HepG2 (cell line): ENCODE results near the gene ADGRG6. TPM values are rescaled to one million over a fixed set of nuclear protein-coding genes. Genes with fewer than 3 reads are reported as not detected.

ENCODE experiments used
- ATF7-NPFF ChIP-seq: sonication (generic); formaldehyde crosslinking; IDR thresholded peaks from 2 replicates; pipeline ENCODE4 v1.8.1; 2023; ENCODE audit warnings: mild to moderate bottlenecking, low read depth, missing genetic modification reagents, moderate library complexity
- FOXJ3 ChIP-seq: sonication (generic); formaldehyde crosslinking; IDR thresholded peaks from 2 replicates; pipeline ENCODE4 v1.4.0; 2020; ENCODE audit warnings: missing genetic modification reagents, mild to moderate bottlenecking, borderline replicate concordance
- KLF9 ChIP-seq: IDR thresholded peaks from 2 replicates; pipeline ENCODE4 v1.6.1; 2016; ENCODE audit warnings: low read depth
- NKX3-1 ChIP-seq: sonication (generic); formaldehyde crosslinking; IDR thresholded peaks from 2 replicates; pipeline ENCODE4 v1.5.0; 2020; ENCODE audit warnings: missing genetic modification reagents
- NONO ChIP-seq, 2 experiments: fragments of 450-650 bp in 1 of 2; sonication (generic) in 1 of 2; formaldehyde crosslinking in 1 of 2; IDR thresholded peaks in 1 of 2; conservative IDR thresholded peaks in 1 of 2; 2 replicates each; pipeline versions ENCODE4 v1.6.1 to v1.8.0; 2017 to 2022; ENCODE audit warnings: mild to moderate bottlenecking in 1 of 2, missing genetic modification reagents in 1 of 2, moderate library complexity in 1 of 2
- NR2F1 ChIP-seq, 2 experiments: fragments of 450-650 bp in 1 of 2; formaldehyde crosslinking in 1 of 2; IDR thresholded peaks; 2 replicates each; pipeline versions ENCODE4 v1.5.0 to v1.6.1; 2016 to 2020; ENCODE audit warnings: mild to moderate bottlenecking in 1 of 2, missing compliant biosample characterization in 1 of 2, missing genetic modification reagents in 1 of 2, moderate library complexity in 1 of 2
- PHF21A ChIP-seq: sonication (generic); formaldehyde crosslinking; IDR thresholded peaks from 2 replicates; pipeline ENCODE4 v1.5.0; 2020; ENCODE audit warnings: mild to moderate bottlenecking, missing genetic modification reagents
- RFX5 ChIP-seq: IDR thresholded peaks from 2 replicates; pipeline ENCODE4 v1.6.1; 2011; ENCODE audit warnings: low read depth, low read length, improper control_type of control experiment
- ZNF136 ChIP-seq: sonication (generic); formaldehyde crosslinking; IDR thresholded peaks from 2 replicates; pipeline ENCODE4 v1.8.1; 2022; ENCODE audit warnings: low read depth, mild to moderate bottlenecking, moderate library complexity, missing genetic modification reagents
- ZNF20 ChIP-seq: sonication (generic); formaldehyde crosslinking; IDR thresholded peaks from 2 replicates; pipeline ENCODE4 v1.4.0; 2020; ENCODE audit warnings: mild to moderate bottlenecking, moderate library complexity, missing genetic modification reagents
- ZNF292 ChIP-seq: sonication (generic); formaldehyde crosslinking; IDR thresholded peaks from 2 replicates; pipeline ENCODE4 v1.8.1; 2022; ENCODE audit warnings: mild to moderate bottlenecking, low read depth, missing genetic modification reagents, borderline replicate concordance
- ZNF354B ChIP-seq: sonication (generic); formaldehyde crosslinking; IDR thresholded peaks from 2 replicates; pipeline ENCODE4 v1.8.0; 2022; ENCODE audit warnings: mild to moderate bottlenecking, missing genetic modification reagents
- ZNF510 ChIP-seq: sonication (generic); formaldehyde crosslinking; IDR thresholded peaks from 2 replicates; pipeline ENCODE4 v1.4.0; 2020; ENCODE audit warnings: low read depth, mild to moderate bottlenecking, missing genetic modification reagents
- ZNF549 ChIP-seq: sonication (generic); formaldehyde crosslinking; IDR thresholded peaks from 2 replicates; pipeline ENCODE4 v1.5.0; 2020; ENCODE audit warnings: missing genetic modification reagents
- ZNF644 ChIP-seq: IDR thresholded peaks from 2 replicates; pipeline ENCODE4 v1.6.1; 2016; ENCODE audit warnings: low read depth
- ZSCAN12 ChIP-seq: sonication (generic); formaldehyde crosslinking; IDR thresholded peaks from 2 replicates; pipeline ENCODE4 v1.9.0; 2021; ENCODE audit warnings: mild to moderate bottlenecking, missing genetic modification reagents
- polyA plus RNA-seq, 8 experiments: library from polyadenylated mRNA; depleted of rRNA in 3 of 8; stranded (reverse) in 7 of 8; unstranded in 1 of 8; fragments of >200 nt; fragmentation: Illumina TruSeq in 4 of 8; extraction: Trizol in 4 of 8; gene quantifications; 2 replicates each; pipeline versions ENCODE4 v1.2.1 to v1.2.3, GENCODE V29; 2011 to 2016; ENCODE audit warnings: low read depth in 4 of 8, missing spikeins in 1 of 8, mixed read lengths in 1 of 8; ENCODE audit not compliant: insufficient read depth in 1 of 8
- total RNA-seq, 5 experiments: library from RNA; depleted of rRNA; stranded (reverse); fragments of >200 nt; fragmentation: Illumina TruSeq; extraction: Trizol; gene quantifications; 2 replicates each; pipeline ENCODE4 v1.2.3, GENCODE V29; 2016; ENCODE audit warnings: low read depth in 1 of 5
- TF ChIP-seq, protein P1 (sequence below): sonication (generic); formaldehyde crosslinking; IDR thresholded peaks from 2 replicates; pipeline ENCODE4 v1.5.1; 2020; ENCODE audit warnings: mild to moderate bottlenecking, missing genetic modification reagents, borderline replicate concordance
- TF ChIP-seq, protein P2 (sequence below): sonication (generic); formaldehyde crosslinking; conservative IDR thresholded peaks from 2 replicates; pipeline ENCODE4 v1.8.0; 2022; ENCODE audit warnings: mild to moderate bottlenecking, moderate library complexity, missing genetic modification reagents
- TF ChIP-seq, protein P3 (sequence below): IDR thresholded peaks from 2 replicates; pipeline ENCODE4 v1.6.1; 2016
- TF ChIP-seq, protein P4 (sequence below): sonication (generic); formaldehyde crosslinking; IDR thresholded peaks from 2 replicates; pipeline ENCODE4 v1.8.0; 2022; ENCODE audit warnings: missing genetic modification reagents, mild to moderate bottlenecking, inconsistent platforms, borderline replicate concordance

ADGRG6 gene
- total and polyA plus RNA-seq, 2 of the 13 experiments (the other 11 are each of a cell fraction or from before 2014, with no cell fraction given), result 129 to 249 TPM

DNA sequence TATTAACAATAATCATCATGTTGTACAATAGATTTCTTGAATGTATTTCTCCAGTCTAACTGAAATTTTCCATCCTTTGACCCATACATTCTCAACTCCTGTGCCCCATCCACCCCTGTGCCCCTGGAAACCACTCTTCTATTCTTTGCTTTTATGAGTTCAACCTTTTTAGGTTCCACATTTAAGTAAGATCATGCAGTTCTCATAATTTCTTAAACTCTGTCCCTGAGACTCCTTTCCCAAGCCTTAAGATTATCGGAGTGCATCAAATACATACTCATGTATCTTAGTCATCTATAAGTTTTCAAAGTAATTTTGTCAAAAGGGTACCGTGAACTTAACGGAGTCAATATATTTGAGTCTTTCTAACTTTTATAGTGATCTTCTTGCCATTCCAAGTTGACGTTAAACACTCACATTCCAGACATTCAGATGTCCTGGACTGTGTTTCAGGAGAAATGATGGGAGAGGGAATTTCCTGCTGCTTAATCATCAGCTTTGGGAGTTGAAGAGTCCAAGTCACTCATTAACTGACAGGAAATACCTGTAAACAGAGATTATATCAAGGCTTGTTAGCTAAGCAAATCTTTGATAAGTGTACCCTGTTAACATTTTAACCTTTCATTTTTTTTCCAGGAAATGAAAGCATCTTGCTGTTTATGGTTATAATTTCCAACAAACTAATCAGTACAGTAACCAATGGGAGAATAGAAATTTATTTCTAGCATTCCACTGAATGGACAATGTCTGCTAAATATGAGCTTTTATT lies 73.3 kb downstream of the ADGRG6 start (continued):
- TF ChIP-seq, protein P1, sequence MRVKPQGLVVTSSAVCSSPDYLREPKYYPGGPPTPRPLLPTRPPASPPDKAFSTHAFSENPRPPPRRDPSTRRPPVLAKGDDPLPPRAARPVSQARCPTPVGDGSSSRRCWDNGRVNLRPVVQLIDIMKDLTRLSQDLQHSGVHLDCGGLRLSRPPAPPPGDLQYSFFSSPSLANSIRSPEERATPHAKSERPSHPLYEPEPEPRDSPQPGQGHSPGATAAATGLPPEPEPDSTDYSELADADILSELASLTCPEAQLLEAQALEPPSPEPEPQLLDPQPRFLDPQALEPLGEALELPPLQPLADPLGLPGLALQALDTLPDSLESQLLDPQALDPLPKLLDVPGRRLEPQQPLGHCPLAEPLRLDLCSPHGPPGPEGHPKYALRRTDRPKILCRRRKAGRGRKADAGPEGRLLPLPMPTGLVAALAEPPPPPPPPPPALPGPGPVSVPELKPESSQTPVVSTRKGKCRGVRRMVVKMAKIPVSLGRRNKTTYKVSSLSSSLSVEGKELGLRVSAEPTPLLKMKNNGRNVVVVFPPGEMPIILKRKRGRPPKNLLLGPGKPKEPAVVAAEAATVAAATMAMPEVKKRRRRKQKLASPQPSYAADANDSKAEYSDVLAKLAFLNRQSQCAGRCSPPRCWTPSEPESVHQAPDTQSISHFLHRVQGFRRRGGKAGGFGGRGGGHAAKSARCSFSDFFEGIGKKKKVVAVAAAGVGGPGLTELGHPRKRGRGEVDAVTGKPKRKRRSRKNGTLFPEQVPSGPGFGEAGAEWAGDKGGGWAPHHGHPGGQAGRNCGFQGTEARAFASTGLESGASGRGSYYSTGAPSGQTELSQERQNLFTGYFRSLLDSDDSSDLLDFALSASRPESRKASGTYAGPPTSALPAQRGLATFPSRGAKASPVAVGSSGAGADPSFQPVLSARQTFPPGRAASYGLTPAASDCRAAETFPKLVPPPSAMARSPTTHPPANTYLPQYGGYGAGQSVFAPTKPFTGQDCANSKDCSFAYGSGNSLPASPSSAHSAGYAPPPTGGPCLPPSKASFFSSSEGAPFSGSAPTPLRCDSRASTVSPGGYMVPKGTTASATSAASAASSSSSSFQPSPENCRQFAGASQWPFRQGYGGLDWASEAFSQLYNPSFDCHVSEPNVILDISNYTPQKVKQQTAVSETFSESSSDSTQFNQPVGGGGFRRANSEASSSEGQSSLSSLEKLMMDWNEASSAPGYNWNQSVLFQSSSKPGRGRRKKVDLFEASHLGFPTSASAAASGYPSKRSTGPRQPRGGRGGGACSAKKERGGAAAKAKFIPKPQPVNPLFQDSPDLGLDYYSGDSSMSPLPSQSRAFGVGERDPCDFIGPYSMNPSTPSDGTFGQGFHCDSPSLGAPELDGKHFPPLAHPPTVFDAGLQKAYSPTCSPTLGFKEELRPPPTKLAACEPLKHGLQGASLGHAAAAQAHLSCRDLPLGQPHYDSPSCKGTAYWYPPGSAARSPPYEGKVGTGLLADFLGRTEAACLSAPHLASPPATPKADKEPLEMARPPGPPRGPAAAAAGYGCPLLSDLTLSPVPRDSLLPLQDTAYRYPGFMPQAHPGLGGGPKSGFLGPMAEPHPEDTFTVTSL (CRISPR knock-in tag), result peak; percentile 98; the same call in 1 of the 2 replicates
- no peak for TF ChIP-seq ZNF20 (CRISPR knock-in tag)
- TF ChIP-seq, protein P2, sequence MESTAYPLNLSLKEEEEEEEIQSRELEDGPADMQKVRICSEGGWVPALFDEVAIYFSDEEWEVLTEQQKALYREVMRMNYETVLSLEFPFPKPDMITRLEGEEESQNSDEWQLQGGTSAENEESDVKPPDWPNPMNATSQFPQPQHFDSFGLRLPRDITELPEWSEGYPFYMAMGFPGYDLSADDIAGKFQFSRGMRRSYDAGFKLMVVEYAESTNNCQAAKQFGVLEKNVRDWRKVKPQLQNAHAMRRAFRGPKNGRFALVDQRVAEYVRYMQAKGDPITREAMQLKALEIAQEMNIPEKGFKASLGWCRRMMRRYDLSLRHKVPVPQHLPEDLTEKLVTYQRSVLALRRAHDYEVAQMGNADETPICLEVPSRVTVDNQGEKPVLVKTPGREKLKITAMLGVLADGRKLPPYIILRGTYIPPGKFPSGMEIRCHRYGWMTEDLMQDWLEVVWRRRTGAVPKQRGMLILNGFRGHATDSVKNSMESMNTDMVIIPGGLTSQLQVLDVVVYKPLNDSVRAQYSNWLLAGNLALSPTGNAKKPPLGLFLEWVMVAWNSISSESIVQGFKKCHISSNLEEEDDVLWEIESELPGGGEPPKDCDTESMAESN (CRISPR knock-in tag), result peak; percentile 62; the same call in 1 of the 2 replicates
- peak; percentile 99 for TF ChIP-seq FOXJ3 (CRISPR knock-in tag)
- TF ChIP-seq KLF9, result peak; percentile 34; the same call in 1 of the 2 replicates
- peak; percentile 92 for TF ChIP-seq PHF21A (CRISPR knock-in tag)
- TF ChIP-seq ZNF136 (CRISPR knock-in tag), result no peak; the same call in 1 of the 2 replicates
- no peak for TF ChIP-seq ATF7-NPFF (CRISPR knock-in tag)
- TF ChIP-seq NR2F1 (CRISPR knock-in tag; IDR thresholded peaks at IDR 0.05), result peak; percentile 67 to 86; a peak in 3 of 4 replicates
- TF ChIP-seq ZNF354B (CRISPR knock-in tag), result no peak
- TF ChIP-seq NONO (IDR thresholded peaks at IDR 0.05), result no peak
- TF ChIP-seq NONO (CRISPR knock-in tag; conservative IDR thresholded peaks at IDR 0.05), result peak; percentile 74
- TF ChIP-seq, protein P3, sequence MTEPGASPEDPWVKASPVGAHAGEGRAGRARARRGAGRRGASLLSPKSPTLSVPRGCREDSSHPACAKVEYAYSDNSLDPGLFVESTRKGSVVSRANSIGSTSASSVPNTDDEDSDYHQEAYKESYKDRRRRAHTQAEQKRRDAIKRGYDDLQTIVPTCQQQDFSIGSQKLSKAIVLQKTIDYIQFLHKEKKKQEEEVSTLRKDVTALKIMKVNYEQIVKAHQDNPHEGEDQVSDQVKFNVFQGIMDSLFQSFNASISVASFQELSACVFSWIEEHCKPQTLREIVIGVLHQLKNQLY (CRISPR knock-in tag), result peak; percentile 78; the same call in 1 of the 2 replicates
- no peak for TF ChIP-seq ZSCAN12 (CRISPR knock-in tag)
- TF ChIP-seq, protein P4, sequence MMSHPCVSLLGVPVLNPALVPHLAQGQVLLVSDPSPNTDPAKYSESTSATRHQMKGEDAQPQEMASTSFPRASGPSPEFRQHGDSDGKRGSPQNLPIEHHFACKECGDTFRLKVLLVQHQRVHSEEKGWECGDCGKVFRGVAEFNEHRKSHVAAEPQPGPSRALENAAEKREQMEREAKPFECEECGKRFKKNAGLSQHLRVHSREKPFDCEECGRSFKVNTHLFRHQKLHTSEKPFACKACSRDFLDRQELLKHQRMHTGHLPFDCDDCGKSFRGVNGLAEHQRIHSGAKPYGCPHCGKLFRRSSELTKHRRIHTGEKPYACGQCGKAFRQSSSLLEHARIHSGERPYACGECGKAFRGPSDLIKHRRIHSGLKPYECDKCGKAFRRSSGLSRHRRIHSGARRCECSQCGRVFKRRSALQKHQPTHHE (CRISPR knock-in tag), result no peak
- no peak for TF ChIP-seq ZNF510 (CRISPR knock-in tag)
- peak; percentile 97 for TF ChIP-seq NKX3-1 (CRISPR knock-in tag)
- peak; percentile 41; the same call in 1 of the 2 replicates for TF ChIP-seq ZNF292
- no peak for TF ChIP-seq RFX5
- TF ChIP-seq ZNF549 (CRISPR knock-in tag), result no peak
- TF ChIP-seq ZNF644 (CRISPR knock-in tag), result peak; percentile 33; the same call in 1 of the 2 replicates
